Astrocyte (in vitro differentiated cells and primary cell): ENCODE results near the gene ARHGAP4. TPM values are rescaled to one million over a fixed set of nuclear protein-coding genes. Genes with fewer than 3 reads are reported as not detected.

Source experiments
- DNase-seq: peaks from one replicate; pipeline ENCODE4 v3.0.0-alpha.2; 2010; ENCODE audit warnings: low read depth
- FAIRE-seq: peaks from 2 replicates; lab custom pipeline; 2011; peaks lifted over from hg19 to GRCh38; lab: Jason Lieb, UNC
- H2AFZ ChIP-seq: 2 replicates; pipeline ENCODE4 v1.6.0; 2012; ENCODE audit warnings: low read depth, low read length, inconsistent platforms
- H3K27ac ChIP-seq: 2 replicates; pipeline ENCODE4 v1.5.1; 2011; ENCODE audit warnings: low read depth, low read length, inconsistent platforms
- H3K27me3 ChIP-seq: 2 replicates; pipeline ENCODE4 v1.6.0; 2011; ENCODE audit warnings: low read length, inconsistent platforms; ENCODE audit not compliant: insufficient read depth
- H3K36me3 ChIP-seq: 2 replicates; pipeline ENCODE4 v1.5.1; 2011; ENCODE audit warnings: low read length, inconsistent platforms; ENCODE audit not compliant: insufficient read depth
- H3K4me1 ChIP-seq: 2 replicates; pipeline ENCODE4 v1.5.1; 2011; ENCODE audit warnings: low read length, inconsistent platforms; ENCODE audit not compliant: insufficient read depth
- H3K4me2 ChIP-seq: 2 replicates; pipeline ENCODE4 v1.6.0; 2012; ENCODE audit warnings: low read length, inconsistent platforms
- H3K4me3 ChIP-seq: 2 replicates; pipeline ENCODE4 v1.5.1; 2011; ENCODE audit warnings: low read depth, mild to moderate bottlenecking, low read length, inconsistent platforms; ENCODE audit not compliant: insufficient read depth
- H3K79me2 ChIP-seq: 2 replicates; pipeline ENCODE4 v1.6.0; 2012; ENCODE audit warnings: mild to moderate bottlenecking, low read length, inconsistent platforms; ENCODE audit not compliant: insufficient read depth
- H3K9ac ChIP-seq: 2 replicates; pipeline ENCODE4 v1.6.0; 2012; ENCODE audit warnings: mild to moderate bottlenecking, low read length, inconsistent platforms
- H3K9me3 ChIP-seq: 2 replicates; pipeline ENCODE4 v1.5.1; 2012; ENCODE audit warnings: low read depth, mild to moderate bottlenecking, low read length, inconsistent platforms; ENCODE audit not compliant: insufficient read depth
- H4K20me1 ChIP-seq: 2 replicates; pipeline ENCODE4 v1.6.0; 2012; ENCODE audit warnings: low read length, inconsistent platforms; ENCODE audit not compliant: insufficient read depth
- H3K27ac Mint-ChIP-seq: one replicate; pipeline ENCODE4 v1.8.0; 2021; ENCODE audit warnings: mild to moderate bottlenecking, mixed read lengths; ENCODE audit not compliant: unreplicated experiment
- H3K27me3 Mint-ChIP-seq: one replicate; pipeline ENCODE4 v1.8.0; 2021; ENCODE audit warnings: low read depth, mixed read lengths; ENCODE audit not compliant: unreplicated experiment
- H3K36me3 Mint-ChIP-seq: one replicate; pipeline ENCODE4 v1.8.0; 2021; ENCODE audit warnings: low read depth, mixed read lengths; ENCODE audit not compliant: unreplicated experiment
- H3K4me1 Mint-ChIP-seq: one replicate; pipeline ENCODE4 v1.8.0; 2021; ENCODE audit warnings: low read depth, mixed read lengths; ENCODE audit not compliant: unreplicated experiment
- H3K4me3 Mint-ChIP-seq: one replicate; pipeline ENCODE4 v1.8.0; 2021; ENCODE audit warnings: mild to moderate bottlenecking, moderate library complexity, mixed read lengths; ENCODE audit not compliant: unreplicated experiment
- H3K9me3 Mint-ChIP-seq: one replicate; pipeline ENCODE4 v1.8.0; 2021; ENCODE audit warnings: mild to moderate bottlenecking, mixed read lengths; ENCODE audit not compliant: unreplicated experiment
- EZH2 ChIP-seq: IDR thresholded peaks from 2 replicates; pipeline ENCODE4 v1.6.1; 2012; ENCODE audit warnings: mild to moderate bottlenecking, low read length, inconsistent platforms; ENCODE audit not compliant: insufficient read depth
- total RNA-seq: library from RNA; stranded (reverse); gene quantifications from 2 replicates; pipeline ENCODE4 v1.2.1, GENCODE V29; 2021
- TF ChIP-seq, protein P1 (sequence below): IDR thresholded peaks from 2 replicates; pipeline ENCODE4 v1.5.1; 2011; ENCODE audit warnings: low read depth, mild to moderate bottlenecking, inconsistent platforms, low read length, moderate library complexity; ENCODE audit not compliant: insufficient read depth

ARHGAP4 gene
- total RNA-seq, 1 donor from 2014 or later = 3.9 TPM

GRCh38 chrX:153885208-153885787, 40.8 kb downstream of the ARHGAP4 start:
- Histone ChIP-seq H4K20me1 (no peaks in the 10 kb centered on the region), H3K4me3 (no peak overlapping the region), H3K27ac (no peak overlapping the region), H3K36me3 (no peaks in the 10 kb centered on the region), H3K9ac (no peak overlapping the region), H3K27me3 (peaks cover 12% of the 10 kb centered on the region), H3K4me2 (no peak overlapping the region), H3K4me1 (peaks cover 5% of the 10 kb centered on the region), H3K79me2 (no peaks in the 10 kb centered on the region), H2AFZ (no peak overlapping the region), H3K9me3 (no peaks in the 10 kb centered on the region)
- Mint-ChIP-seq H3K4me3 (peak overlapping the region; percentile 81), H3K4me1 (peaks cover 6% of the 10 kb centered on the region), H3K9me3 (peaks cover 3% of the 10 kb centered on the region), H3K36me3 (no peaks in the 10 kb centered on the region), H3K27me3 (peaks cover 4% of the 10 kb centered on the region), H3K27ac (no peak overlapping the region)
- no peak for FAIRE-seq
- TF ChIP-seq EZH2 = peak; percentile 77
- TF ChIP-seq, protein P1, sequence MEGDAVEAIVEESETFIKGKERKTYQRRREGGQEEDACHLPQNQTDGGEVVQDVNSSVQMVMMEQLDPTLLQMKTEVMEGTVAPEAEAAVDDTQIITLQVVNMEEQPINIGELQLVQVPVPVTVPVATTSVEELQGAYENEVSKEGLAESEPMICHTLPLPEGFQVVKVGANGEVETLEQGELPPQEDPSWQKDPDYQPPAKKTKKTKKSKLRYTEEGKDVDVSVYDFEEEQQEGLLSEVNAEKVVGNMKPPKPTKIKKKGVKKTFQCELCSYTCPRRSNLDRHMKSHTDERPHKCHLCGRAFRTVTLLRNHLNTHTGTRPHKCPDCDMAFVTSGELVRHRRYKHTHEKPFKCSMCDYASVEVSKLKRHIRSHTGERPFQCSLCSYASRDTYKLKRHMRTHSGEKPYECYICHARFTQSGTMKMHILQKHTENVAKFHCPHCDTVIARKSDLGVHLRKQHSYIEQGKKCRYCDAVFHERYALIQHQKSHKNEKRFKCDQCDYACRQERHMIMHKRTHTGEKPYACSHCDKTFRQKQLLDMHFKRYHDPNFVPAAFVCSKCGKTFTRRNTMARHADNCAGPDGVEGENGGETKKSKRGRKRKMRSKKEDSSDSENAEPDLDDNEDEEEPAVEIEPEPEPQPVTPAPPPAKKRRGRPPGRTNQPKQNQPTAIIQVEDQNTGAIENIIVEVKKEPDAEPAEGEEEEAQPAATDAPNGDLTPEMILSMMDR = no peak
- no peak for DNase-seq

- H3K4me3 Mint-ChIP-seq = peak overlapping the region; percentile 81
These were observed 41.5 kb downstream of the ARHGAP4 start for GRCh38 chrX:153884590-153884989.

GRCh38 chrX:153884136-153884535, 41.9 kb downstream of the ARHGAP4 start:
- Histone ChIP-seq H4K20me1 (no peaks in the 10 kb centered on the region), H3K36me3 (no peaks in the 10 kb centered on the region), H3K4me3 (no peak overlapping the region), H3K4me1 (peaks cover 5% of the 10 kb centered on the region), H2AFZ (no peak overlapping the region), H3K27me3 (peaks cover 12% of the 10 kb centered on the region), H3K27ac (no peak overlapping the region), H3K9ac (no peak overlapping the region), H3K79me2 (no peaks in the 10 kb centered on the region), H3K9me3 (no peaks in the 10 kb centered on the region), H3K4me2 (no peak overlapping the region)
- H3K4me3 Mint-ChIP-seq = peak overlapping the region; percentile 81
- peaks cover 2% of the 10 kb centered on the region for H3K27me3 Mint-ChIP-seq
- no peaks in the 10 kb centered on the region for H3K36me3 Mint-ChIP-seq
- peaks cover 8% of the 10 kb centered on the region for H3K4me1 Mint-ChIP-seq
- TF ChIP-seq EZH2 = no peak
- TF ChIP-seq, protein P1 = no peak
- peaks cover 2% of the 10 kb centered on the region for H3K9me3 Mint-ChIP-seq
- DNase-seq (no peak), FAIRE-seq (no peak)
- no peak overlapping the region for H3K27ac Mint-ChIP-seq

More at GRCh38 chrX:153884590-153884989, 41.5 kb downstream of the ARHGAP4 start:
- FAIRE-seq (no peak), DNase-seq (no peak)
- Histone ChIP-seq H3K4me2 (no peak overlapping the region), H2AFZ (no peak overlapping the region), H3K4me1 (peaks cover 5% of the 10 kb centered on the region), H3K36me3 (no peaks in the 10 kb centered on the region), H3K9me3 (no peaks in the 10 kb centered on the region), H3K79me2 (no peaks in the 10 kb centered on the region), H3K9ac (no peak overlapping the region), H3K27ac (no peak overlapping the region), H3K27me3 (peaks cover 12% of the 10 kb centered on the region), H4K20me1 (no peaks in the 10 kb centered on the region), H3K4me3 (no peak overlapping the region)
- H3K4me1 Mint-ChIP-seq = peaks cover 8% of the 10 kb centered on the region
- H3K9me3 Mint-ChIP-seq = peaks cover 3% of the 10 kb centered on the region
- H3K27ac Mint-ChIP-seq = no peak overlapping the region
- TF ChIP-seq, protein P1 = no peak
- TF ChIP-seq EZH2 = no peak
- H3K27me3 Mint-ChIP-seq = peaks cover 2% of the 10 kb centered on the region
- no peaks in the 10 kb centered on the region for H3K36me3 Mint-ChIP-seq
